ENCODE data around the gene CD55. TPM values are rescaled to one million over a fixed set of nuclear protein-coding genes. Genes with fewer than 3 reads are reported as not detected.

CD55 gene
- total RNA-seq, 1 experiment from 2014 or later = 60.4 TPM

Other genes starting within 250 kb of the CD55 start
- gene C4BPB, start 232.8 kb upstream of the CD55 start, total RNA-seq (2014; rRNA removed; shearing (Covaris generic)) = 7.3 and 11.1 TPM in 2 replicates
- gene C4BPA, start 217.4 kb upstream of the CD55 start, total RNA-seq (2014; rRNA removed; shearing (Covaris generic)) = not detected in 2 replicates
- 0.02 TPM in 1 of 2 replicates, not detected in the other for gene CR2, start 132.7 kb downstream of the CD55 start, total RNA-seq (2014; rRNA removed; shearing (Covaris generic))
- not detected in 2 replicates for gene CR1, start 174.5 kb downstream of the CD55 start, total RNA-seq (2014; rRNA removed; shearing (Covaris generic))